Measurements from ENCODE around the gene SPIN2A.

DNA sequence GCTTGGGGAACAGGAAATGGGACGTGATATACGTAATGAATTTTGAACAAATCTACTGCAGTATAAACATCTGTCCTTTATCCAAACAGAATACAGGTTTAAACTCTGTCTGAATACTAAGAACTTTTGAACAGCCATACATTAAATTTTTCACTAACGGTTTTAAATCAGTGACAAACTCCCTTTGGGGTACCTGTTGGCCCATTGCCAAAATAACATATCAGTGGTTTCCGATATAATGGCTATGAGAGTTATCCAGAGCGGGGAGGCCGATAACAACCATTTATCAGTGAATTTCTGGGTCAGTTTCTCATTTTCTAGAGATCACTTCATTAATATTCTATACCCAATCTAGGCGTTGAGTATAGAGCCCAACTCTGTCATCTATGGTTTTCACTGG, 5.2 kb downstream of the SPIN2A start:
- no peak for TF ChIP-seq EZH2 (IDR thresholded peaks at IDR 0.05; ENCODE audit: insufficient read depth, poor library complexity, severe bottlenecking)
- no peak for TF ChIP-seq EZH2phosphoT487 (IDR thresholded peaks at IDR 0.05; ENCODE audit: insufficient read depth, low read depth)

Measured in GM23248 (cell line).